MM.1S (cell line): Measurements from ENCODE around the gene AK4.

Source experiments
- DNase-seq: peaks from one replicate; pipeline ENCODE4 v3.0.0-alpha.2; 2015
- H2AFZ ChIP-seq: fragments of 300-600 bp; sonication (generic); 2 replicates; pipeline ENCODE4 v1.6.0; 2016; ENCODE audit warnings: antibody characterized with exemption, low read length
- H3F3A ChIP-seq: fragments of 300-600 bp; sonication (generic); 2 replicates; pipeline ENCODE4 v1.6.1; 2016; ENCODE audit warnings: mild to moderate bottlenecking, antibody characterized with exemption, low read length, moderate library complexity, mixed read lengths; ENCODE audit not compliant: insufficient read depth
- H3K27ac ChIP-seq: fragments of 300-600 bp; sonication (generic); 2 replicates; pipeline ENCODE4 v1.5.1; 2016; ENCODE audit warnings: mild to moderate bottlenecking, low read length
- H3K27me3 ChIP-seq: fragments of 300-600 bp; sonication (generic); replicated peaks from 2 replicates; pipeline ENCODE4 v1.6.0; 2016; ENCODE audit warnings: low read length; ENCODE audit not compliant: insufficient read depth
- H3K36me3 ChIP-seq: fragments of 300-600 bp; sonication (generic); replicated peaks from 2 replicates; pipeline ENCODE4 v1.6.1; 2016; ENCODE audit warnings: mild to moderate bottlenecking, low read length, mixed read lengths; ENCODE audit not compliant: insufficient read depth
- H3K4me1 ChIP-seq: fragments of 300-600 bp; sonication (generic); 2 replicates; pipeline ENCODE4 v1.6.1; 2016; ENCODE audit warnings: low read length, mixed read lengths
- H3K4me2 ChIP-seq: fragments of 300-600 bp; sonication (generic); 2 replicates; pipeline ENCODE4 v1.6.0; 2016; ENCODE audit warnings: low read depth, low read length
- H3K4me3 ChIP-seq: fragments of 300-600 bp; sonication (generic); 2 replicates; pipeline ENCODE4 v1.5.1; 2016; ENCODE audit warnings: low read length, mixed read lengths
- H3K79me2 ChIP-seq: fragments of 300-600 bp; sonication (generic); 2 replicates; pipeline ENCODE4 v1.6.1; 2016; ENCODE audit warnings: mixed run types, low read length, mixed read lengths
- H3K9ac ChIP-seq: fragments of 300-600 bp; sonication (generic); 2 replicates; pipeline ENCODE4 v1.6.1; 2016; ENCODE audit warnings: low read length, mixed read lengths
- H3K9me2 ChIP-seq: fragments of 300-600 bp; sonication (generic); replicated peaks from 2 replicates; pipeline ENCODE4 v1.6.1; 2016; ENCODE audit warnings: mild to moderate bottlenecking, low read length, mixed read lengths; ENCODE audit not compliant: insufficient read depth
- H3K9me3 ChIP-seq: fragments of 300-600 bp; sonication (generic); replicated peaks from 2 replicates; pipeline ENCODE4 v1.6.1; 2016; ENCODE audit warnings: mild to moderate bottlenecking, low read length, mixed read lengths; ENCODE audit not compliant: insufficient read depth
- H4K20me1 ChIP-seq: fragments of 300-600 bp; sonication (generic); 2 replicates; pipeline ENCODE4 v1.6.1; 2016; ENCODE audit warnings: mild to moderate bottlenecking, low read length, moderate library complexity, mixed read lengths; ENCODE audit not compliant: insufficient read depth
- EZH2 ChIP-seq: fragments of 300-600 bp; sonication (generic); optimal IDR thresholded peaks from 2 replicates; pipeline ENCODE3; 2017; ENCODE audit warnings: low read depth, mild to moderate bottlenecking, antibody characterized with exemption, low read length, mixed read lengths
- EZH2phosphoT487 ChIP-seq: fragments of 300-600 bp; sonication (generic); IDR thresholded peaks from 2 replicates; pipeline ENCODE4 v1.6.1; 2018; ENCODE audit warnings: antibody characterized with exemption, low read length
- TF ChIP-seq, protein P1 (sequence below): fragments of 300-600 bp; sonication (generic); IDR thresholded peaks from 2 replicates; pipeline ENCODE4 v1.5.1; 2016; ENCODE audit warnings: antibody characterized with exemption, low read length, mixed read lengths

The AK4 gene

DNA sequence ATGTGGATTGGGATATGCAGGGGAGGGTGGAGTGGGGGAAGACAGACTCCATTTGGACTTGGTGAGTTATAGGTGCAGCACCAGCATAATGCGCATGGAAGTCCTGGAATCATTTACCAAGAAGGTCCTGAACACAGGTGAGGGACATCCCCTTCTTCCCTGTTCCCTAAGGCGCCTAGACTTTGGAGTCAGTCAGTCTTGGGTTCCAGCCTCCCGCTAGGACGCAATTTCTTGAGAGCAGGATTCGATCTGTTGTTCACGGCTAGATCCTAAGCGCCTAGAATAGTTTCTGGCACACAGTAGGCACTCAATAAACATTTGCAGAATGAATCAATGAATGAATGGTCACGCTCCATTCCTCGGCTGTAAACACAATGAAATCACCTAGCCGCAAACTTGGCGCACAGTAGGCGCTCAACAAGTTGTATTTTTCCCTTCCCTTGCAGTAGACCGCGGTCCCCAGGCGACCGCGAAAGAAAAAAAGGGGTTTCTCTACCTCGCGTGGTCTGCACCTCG is 1.0 kb upstream of the AK4 start:
- H4K20me1 ChIP-seq, result no peaks in the 10 kb centered on the region
- no peaks in the 10 kb centered on the region for H3K9me2 ChIP-seq
- no peaks in the 10 kb centered on the region for H3K27me3 ChIP-seq
- H3K27ac ChIP-seq, result no peak overlapping the region
- no peaks in the 10 kb centered on the region for H3K79me2 ChIP-seq
- H3F3A ChIP-seq, result no peaks in the 10 kb centered on the region
- H3K4me3 ChIP-seq, result peak overlapping the region; percentile 72
- H2AFZ ChIP-seq, result peak overlapping the region; percentile 87
- H3K4me2 ChIP-seq, result peak overlapping the region; percentile 90
- TF ChIP-seq, protein P1, sequence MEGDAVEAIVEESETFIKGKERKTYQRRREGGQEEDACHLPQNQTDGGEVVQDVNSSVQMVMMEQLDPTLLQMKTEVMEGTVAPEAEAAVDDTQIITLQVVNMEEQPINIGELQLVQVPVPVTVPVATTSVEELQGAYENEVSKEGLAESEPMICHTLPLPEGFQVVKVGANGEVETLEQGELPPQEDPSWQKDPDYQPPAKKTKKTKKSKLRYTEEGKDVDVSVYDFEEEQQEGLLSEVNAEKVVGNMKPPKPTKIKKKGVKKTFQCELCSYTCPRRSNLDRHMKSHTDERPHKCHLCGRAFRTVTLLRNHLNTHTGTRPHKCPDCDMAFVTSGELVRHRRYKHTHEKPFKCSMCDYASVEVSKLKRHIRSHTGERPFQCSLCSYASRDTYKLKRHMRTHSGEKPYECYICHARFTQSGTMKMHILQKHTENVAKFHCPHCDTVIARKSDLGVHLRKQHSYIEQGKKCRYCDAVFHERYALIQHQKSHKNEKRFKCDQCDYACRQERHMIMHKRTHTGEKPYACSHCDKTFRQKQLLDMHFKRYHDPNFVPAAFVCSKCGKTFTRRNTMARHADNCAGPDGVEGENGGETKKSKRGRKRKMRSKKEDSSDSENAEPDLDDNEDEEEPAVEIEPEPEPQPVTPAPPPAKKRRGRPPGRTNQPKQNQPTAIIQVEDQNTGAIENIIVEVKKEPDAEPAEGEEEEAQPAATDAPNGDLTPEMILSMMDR, result no peak
- TF ChIP-seq EZH2phosphoT487, result no peak
- no peak for TF ChIP-seq EZH2
- no peak overlapping the region; the same call in 1 of the 2 replicates for H3K9ac ChIP-seq
- no peak for DNase-seq
- no peaks in the 10 kb centered on the region for H3K36me3 ChIP-seq
- H3K9me3 ChIP-seq, result no peaks in the 10 kb centered on the region
- H3K4me1 ChIP-seq, result 0 out of 2 replicates have a peak, but pooled peaks cover 3% of the 10 kb centered on the region

DNA sequence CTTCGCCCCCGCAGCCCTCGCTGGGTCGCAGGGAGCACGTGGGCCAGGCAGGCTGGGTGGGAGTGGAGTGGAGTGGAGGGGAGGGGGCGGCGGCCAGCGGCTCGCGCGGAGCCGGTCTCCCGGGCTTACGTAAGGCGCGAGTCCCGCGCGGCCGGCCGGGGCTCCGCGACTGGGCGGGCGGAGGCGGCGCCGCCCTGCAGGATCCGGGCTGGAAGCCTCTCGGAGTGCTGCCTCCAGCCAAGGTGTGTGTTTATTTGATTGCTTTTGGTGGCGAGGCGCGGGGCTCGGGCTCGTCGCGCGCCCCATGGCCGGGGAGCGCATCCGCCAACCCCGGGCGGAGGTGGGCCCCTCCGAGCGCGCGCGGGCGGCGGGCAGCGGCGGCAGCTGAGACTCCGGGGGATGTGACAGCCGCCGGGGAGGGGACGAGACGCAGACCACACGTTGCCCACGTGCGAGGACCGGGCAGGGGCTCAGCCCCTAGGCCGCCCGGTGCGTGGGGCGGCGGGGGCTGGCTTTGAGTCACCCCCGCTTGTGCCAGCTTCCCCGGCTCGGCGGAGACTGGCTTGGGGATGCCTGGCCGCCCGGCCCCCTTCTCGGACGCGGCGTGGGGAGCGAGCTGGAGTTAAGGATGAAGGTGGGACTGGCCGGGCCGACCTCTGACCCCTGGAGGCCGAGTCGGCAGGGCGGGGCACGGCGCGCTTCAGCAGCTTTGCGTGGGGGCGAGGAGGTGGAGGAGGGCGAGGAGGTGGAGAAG is 402 bp upstream of the AK4 start:
- Histone ChIP-seq H3K36me3 (no peaks in the 10 kb centered on the region), H2AFZ (peak overlapping the region; percentile 87), H3F3A (no peaks in the 10 kb centered on the region), H3K27me3 (no peaks in the 10 kb centered on the region), H3K4me3 (peak overlapping the region; percentile 72), H4K20me1 (no peaks in the 10 kb centered on the region), H3K9ac (no peak overlapping the region; the same call in 1 of the 2 replicates), H3K79me2 (no peaks in the 10 kb centered on the region), H3K4me2 (peak overlapping the region; percentile 90), H3K9me2 (no peaks in the 10 kb centered on the region), H3K4me1 (0 out of 2 replicates have a peak, but pooled peaks cover 3% of the 10 kb centered on the region), H3K27ac (no peak overlapping the region), H3K9me3 (no peaks in the 10 kb centered on the region)
- peak; percentile 54 for DNase-seq
- TF ChIP-seq, protein P1, result no peak
- TF ChIP-seq EZH2phosphoT487 (no peak), EZH2 (no peak)

- no peaks in the 10 kb centered on the region for H3K36me3 ChIP-seq
- H3K79me2 ChIP-seq, result no peaks in the 10 kb centered on the region
- H3F3A ChIP-seq, result no peaks in the 10 kb centered on the region
- peak overlapping the region; percentile 33; the same call in 1 of the 2 replicates for H3K9ac ChIP-seq
- H3K4me2 ChIP-seq, result peak overlapping the region; percentile 89
- H3K9me3 ChIP-seq, result no peaks in the 10 kb centered on the region
- DNase-seq, result peak; percentile 29
- H4K20me1 ChIP-seq, result no peaks in the 10 kb centered on the region
- TF ChIP-seq EZH2phosphoT487, result no peak
- TF ChIP-seq EZH2, result no peak
- TF ChIP-seq, protein P1, result no peak
- H3K9me2 ChIP-seq, result no peaks in the 10 kb centered on the region
- peak overlapping the region; percentile 72 for H3K4me3 ChIP-seq
- no peak overlapping the region for H3K27ac ChIP-seq
- 0 out of 2 replicates have a peak, but pooled peaks cover 3% of the 10 kb centered on the region for H3K4me1 ChIP-seq
- no peak overlapping the region for H2AFZ ChIP-seq
- H3K27me3 ChIP-seq, result no peaks in the 10 kb centered on the region
Observed at GRCh38 chr1:65148548-65149350, 746 bp downstream of the AK4 start.
